ENCODE measurements around the gene GPAT3.

GRCh38 chr4:83591056-83591455 lies 55.1 kb downstream of the GPAT3 start:
- TF ChIP-seq CTCF (IDR thresholded peaks at IDR 0.05) (no peak), POLR2A (IDR thresholded peaks at IDR 0.05) (no peak), POLR2AphosphoS5 (IDR thresholded peaks at IDR 0.05) (no peak)
